Ascending aorta (tissue), 2 donors: ENCODE data around the gene MAPK12. TPM values are rescaled to one million over a fixed set of nuclear protein-coding genes. Genes with fewer than 3 reads are reported as not detected.

Source experiments
- DNase-seq, 2 donors: peaks; one replicate each; pipeline ENCODE4 v3.0.0-alpha.2; 2019; ENCODE audit warnings: low spot score in 2 of 2
- H3K27ac ChIP-seq, 2 donors: fragments of 200-600 bp; sonication (generic); one replicate each; pipeline ENCODE4 v1.5.1; 2016 to 2017; ENCODE audit warnings: mild to moderate bottlenecking in 1 of 2
- H3K27me3 ChIP-seq: fragments of 200-600 bp; sonication (generic); one replicate; pipeline ENCODE4 v1.5.1; 2017
- H3K36me3 ChIP-seq, 2 donors: fragments of 200-600 bp; sonication (generic); one replicate each; pipeline ENCODE4 v1.5.1; 2016
- H3K4me1 ChIP-seq, 2 donors: fragments of 200-600 bp; sonication (generic); one replicate each; pipeline ENCODE4 v1.5.1; 2016 to 2017; ENCODE audit warnings: mild to moderate bottlenecking in 1 of 2
- H3K4me3 ChIP-seq, 2 donors: fragments of 200-600 bp; sonication (generic); one replicate each; pipeline ENCODE4 v1.5.1; 2016 to 2017; ENCODE audit warnings: mild to moderate bottlenecking in 1 of 2
- H3K9me3 ChIP-seq, 2 donors: fragments of 200-600 bp; sonication (generic); one replicate each; pipeline ENCODE4 v1.5.1; 2016
- CTCF ChIP-seq, 3 experiments: fragments of 200-600 bp in 2 of 3; fragments of 450-650 bp in 1 of 3; sonication (generic) in 2 of 3; IDR thresholded peaks; one replicate each; pipeline ENCODE4 v1.5.1; 2016 to 2019; ENCODE audit warnings: antibody characterized with exemption in 3 of 3, mild to moderate bottlenecking in 1 of 3, moderate library complexity in 1 of 3
- intact Hi-C: fragments of 100-400 bp; cut with DNase I; formaldehyde crosslinking; loops from one replicate; pipeline ENCODE4 v1.15.1; 2023
- total RNA-seq: library from RNA; depleted of rRNA; stranded (reverse); fragments of >200 nt; gene quantifications from one replicate; pipeline ENCODE4 v1.1.0, GENCODE V29; 2016

The MAPK12 gene
- total RNA-seq, 1 donor from 2014 or later, result 29.4 TPM

- peaks cover 64 to 69% of the 10 kb centered on the region in 2 donors for H3K36me3 ChIP-seq
- DNase-seq, result no peak
- intact Hi-C loops, result no loop called here
Observed at GRCh38 chr22:50228366-50228765, 33.1 kb downstream of the MAPK12 start.

GRCh38 chr22:50227579-50228215 is 33.8 kb downstream of the MAPK12 start:
- H3K27ac ChIP-seq, result no peak overlapping the region
- DNase-seq, result no peak
- H3K4me1 ChIP-seq, result no peaks in the 10 kb centered on the region
- H3K27me3 ChIP-seq, result no peaks in the 10 kb centered on the region
- TF ChIP-seq CTCF (IDR thresholded peaks at IDR 0.05), result no peak
- H3K4me3 ChIP-seq, result no peak overlapping the region
- H3K36me3 ChIP-seq, result peaks cover 69 to 70% of the 10 kb centered on the region in 2 donors
- H3K9me3 ChIP-seq, result no peaks in the 10 kb centered on the region
- intact Hi-C loops, result no loop called here

More at GRCh38 chr22:50228366-50228765, 33.1 kb downstream of the MAPK12 start:
- no peaks in the 10 kb centered on the region for H3K27me3 ChIP-seq
- no peak for TF ChIP-seq CTCF (IDR thresholded peaks at IDR 0.05)
- H3K4me1 ChIP-seq, result no peaks in the 10 kb centered on the region
- no peak overlapping the region for H3K4me3 ChIP-seq
- H3K27ac ChIP-seq, result no peak overlapping the region
- no peaks in the 10 kb centered on the region for H3K9me3 ChIP-seq

- no peak for DNase-seq
- Histone ChIP-seq H3K9me3 (no peaks in the 10 kb centered on the region), H3K4me1 (no peaks in the 10 kb centered on the region), H3K36me3 (peaks cover 78% of the 10 kb centered on the region in 2 donors), H3K27ac (no peak overlapping the region), H3K27me3 (no peaks in the 10 kb centered on the region), H3K4me3 (no peak overlapping the region)
- TF ChIP-seq CTCF (IDR thresholded peaks at IDR 0.05), result no peak
- intact Hi-C loops, result no loop called here
Observed at GRCh38 chr22:50226875-50227165, 34.7 kb downstream of the MAPK12 start.

GRCh38 chr22:50226063-50226874 is 35.2 kb downstream of the MAPK12 start:
- no peak for DNase-seq
- intact Hi-C loops, result no loop called here
- H3K36me3 ChIP-seq, result peaks cover 80 to 83% of the 10 kb centered on the region in 2 donors

GRCh38 chr22:50225200-50225969 is 36.1 kb downstream of the MAPK12 start:
- Histone ChIP-seq H3K4me3 (no peak overlapping the region), H3K9me3 (no peaks in the 10 kb centered on the region), H3K4me1 (no peaks in the 10 kb centered on the region), H3K36me3 (peaks cover 89 to 92% of the 10 kb centered on the region in 2 donors), H3K27ac (no peak overlapping the region), H3K27me3 (no peaks in the 10 kb centered on the region)
- intact Hi-C loops, result no loop called here
- TF ChIP-seq CTCF (IDR thresholded peaks at IDR 0.05), result no peak
- no peak for DNase-seq

More at GRCh38 chr22:50226063-50226874, 35.2 kb downstream of the MAPK12 start:
- H3K9me3 ChIP-seq, result no peaks in the 10 kb centered on the region
- H3K4me3 ChIP-seq, result no peak overlapping the region
- H3K27me3 ChIP-seq, result no peaks in the 10 kb centered on the region
- TF ChIP-seq CTCF (IDR thresholded peaks at IDR 0.05), result no peak
- no peaks in the 10 kb centered on the region for H3K4me1 ChIP-seq
- H3K27ac ChIP-seq, result no peak overlapping the region
